Trophoblast cell (in vitro differentiated cells and primary cell): Measurements from ENCODE around the gene DNAAF9.

Experiments
- DNase-seq, 2 donors: peaks; one replicate each; pipeline ENCODE4 v3.0.0-alpha.2; 2016
- H2AFZ ChIP-seq: 2 replicates; pipeline ENCODE4 v1.6.1; 2013; ENCODE audit warnings: low read length, moderate library complexity, mild to moderate bottlenecking; ENCODE audit not compliant: insufficient read depth, poor library complexity
- H2AK5ac ChIP-seq: 2 replicates; pipeline ENCODE4 v1.6.1; 2013; ENCODE audit warnings: mild to moderate bottlenecking, low read length
- H2BK120ac ChIP-seq: 2 replicates; pipeline ENCODE4 v1.6.1; 2013; ENCODE audit warnings: low read length, mild to moderate bottlenecking, moderate library complexity; ENCODE audit not compliant: insufficient read depth, poor library complexity
- H2BK12ac ChIP-seq: 2 replicates; pipeline ENCODE4 v1.6.1; 2013; ENCODE audit warnings: mild to moderate bottlenecking, low read length, moderate library complexity
- H2BK5ac ChIP-seq: 2 replicates; pipeline ENCODE4 v1.6.1; 2013; ENCODE audit warnings: low read length, low read depth, moderate library complexity, mild to moderate bottlenecking; ENCODE audit not compliant: poor library complexity
- H3K14ac ChIP-seq: 2 replicates; pipeline ENCODE4 v1.6.1; 2013; ENCODE audit warnings: mild to moderate bottlenecking, low read length
- H3K18ac ChIP-seq: 2 replicates; pipeline ENCODE4 v1.6.1; 2013; ENCODE audit warnings: mild to moderate bottlenecking, low read length
- H3K23ac ChIP-seq: 2 replicates; pipeline ENCODE4 v1.6.1; 2013; ENCODE audit warnings: low read length
- H3K27ac ChIP-seq: 2 replicates; pipeline ENCODE4 v1.5.1; 2013; ENCODE audit warnings: low read depth, mild to moderate bottlenecking, inconsistent platforms, low read length, moderate library complexity
- H3K27me3 ChIP-seq: 2 replicates; pipeline ENCODE4 v1.6.1; 2013; ENCODE audit warnings: inconsistent platforms, mild to moderate bottlenecking, low read length, moderate library complexity; ENCODE audit not compliant: insufficient read depth
- H3K36me3 ChIP-seq, 2 experiments: 1 replicate in 1 of 2; 2 replicates in 1 of 2; pipeline ENCODE4 v1.6.1; 2013; ENCODE audit warnings: low read length in 2 of 2, mild to moderate bottlenecking in 2 of 2, moderate library complexity in 1 of 2; ENCODE audit not compliant: insufficient read depth in 2 of 2, control insufficient read depth in 1 of 2
- H3K4ac ChIP-seq: 2 replicates; pipeline ENCODE4 v1.6.1; 2013; ENCODE audit warnings: low read depth, mild to moderate bottlenecking, low read length, moderate library complexity
- H3K4me1 ChIP-seq, 2 experiments: 1 replicate in 1 of 2; 2 replicates in 1 of 2; pipeline ENCODE4 v1.6.1; 2013; ENCODE audit warnings: low read length in 2 of 2, mild to moderate bottlenecking in 2 of 2, moderate library complexity in 1 of 2; ENCODE audit not compliant: insufficient read depth in 2 of 2, control insufficient read depth in 1 of 2
- H3K4me2 ChIP-seq: 2 replicates; pipeline ENCODE4 v1.6.1; 2013; ENCODE audit warnings: inconsistent platforms, mild to moderate bottlenecking, low read length, moderate library complexity
- H3K4me3 ChIP-seq: 2 replicates; pipeline ENCODE4 v1.5.1; 2013; ENCODE audit warnings: mild to moderate bottlenecking, low read depth, low read length, inconsistent platforms
- H3K79me1 ChIP-seq: one replicate; pipeline ENCODE4 v1.6.1; 2013; ENCODE audit warnings: low read length
- H3K79me2 ChIP-seq: 2 replicates; pipeline ENCODE4 v1.6.1; 2013; ENCODE audit warnings: low read length, mild to moderate bottlenecking; ENCODE audit not compliant: control insufficient read depth, insufficient read depth, poor library complexity
- H3K9ac ChIP-seq: 2 replicates; pipeline ENCODE4 v1.6.1; 2013; ENCODE audit warnings: mild to moderate bottlenecking, low read length
- H3K9me3 ChIP-seq: 2 replicates; pipeline ENCODE4 v1.6.1; 2013; ENCODE audit warnings: low read depth, mild to moderate bottlenecking, control low read depth, inconsistent platforms, low read length; ENCODE audit not compliant: insufficient read depth
- H4K12ac ChIP-seq: 2 replicates; pipeline ENCODE4 v1.6.1; 2013; ENCODE audit warnings: low read depth, mild to moderate bottlenecking, low read length, moderate library complexity
- H4K8ac ChIP-seq: 2 replicates; pipeline ENCODE4 v1.6.1; 2013; ENCODE audit warnings: low read depth, mild to moderate bottlenecking, low read length, moderate library complexity
- H4K91ac ChIP-seq: one replicate; pipeline ENCODE4 v1.6.1; 2013; ENCODE audit warnings: low read depth, mild to moderate bottlenecking, low read length, moderate library complexity
- WGBS: extraction: QIAGEN DNeasy Blood & Tissue Kit; methylation state at CpG from one replicate; pipeline ENCODE4 v1.1.7; 2013; ENCODE audit warnings: missing lambda C conversion rate; ENCODE audit not compliant: insufficient read length, insufficient coverage; ENCODE audit errors: extremely low coverage; 5-methylcytosine and 5-hydroxymethylcytosine counted together

DNAAF9 gene

DNA sequence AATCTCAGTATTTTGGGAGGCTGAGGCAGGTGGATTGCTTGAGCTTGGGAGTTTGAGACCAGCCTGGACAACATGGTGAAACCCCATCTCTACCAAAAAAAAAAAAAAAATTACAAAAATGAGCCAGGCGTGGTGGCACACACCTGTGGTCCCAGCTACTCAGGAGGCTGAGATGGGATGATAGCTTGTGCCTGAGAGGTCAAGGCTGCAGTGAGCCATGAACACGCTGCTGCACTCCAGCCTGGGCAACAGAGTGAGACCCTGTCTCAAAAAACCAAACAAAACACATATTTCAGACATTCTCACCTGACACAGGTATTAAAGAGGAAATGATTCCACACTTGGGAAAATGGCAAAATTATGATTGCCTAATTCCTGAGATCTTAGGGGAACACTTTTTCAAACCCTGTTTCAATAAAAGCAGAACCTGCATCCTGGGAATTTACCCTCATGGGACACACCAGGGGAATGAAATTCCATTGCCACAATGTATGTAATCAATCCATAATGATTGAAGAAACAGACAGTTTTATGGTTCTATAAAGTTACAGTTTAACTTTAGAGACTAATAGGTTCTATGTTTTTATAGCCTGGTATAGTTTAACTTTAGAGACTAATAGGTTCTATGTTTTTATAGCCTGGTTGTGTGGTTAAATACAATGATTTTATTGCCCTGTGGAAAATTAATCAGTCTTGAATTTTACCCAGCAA is 29.6 kb upstream of the DNAAF9 start:
- Histone ChIP-seq H2BK5ac (no peak overlapping the region), H3K9me3 (no peaks in the 10 kb centered on the region), H4K8ac (no peak overlapping the region), H2BK12ac (no peak overlapping the region), H4K91ac (no peak overlapping the region), H3K27me3 (no peaks in the 10 kb centered on the region), H2BK120ac (no peak overlapping the region), H3K79me2 (no peaks in the 10 kb centered on the region), H3K4me3 (no peak overlapping the region), H3K27ac (no peak overlapping the region), H3K14ac (no peak overlapping the region), H3K4me1 (no peaks in the 10 kb centered on the region), H3K9ac (no peak overlapping the region), H3K4me2 (no peak overlapping the region), H3K36me3 (no peaks in the 10 kb centered on the region), H2AFZ (no peak overlapping the region), H3K79me1 (no peaks in the 10 kb centered on the region), H3K4ac (no peak overlapping the region), H4K12ac (no peak overlapping the region), H3K23ac (no peak overlapping the region), H3K18ac (no peak overlapping the region), H2AK5ac (no peak overlapping the region)
- no CpG with 5 or more reads among the region's 2 CpGs for WGBS
- no peak for DNase-seq

DNA sequence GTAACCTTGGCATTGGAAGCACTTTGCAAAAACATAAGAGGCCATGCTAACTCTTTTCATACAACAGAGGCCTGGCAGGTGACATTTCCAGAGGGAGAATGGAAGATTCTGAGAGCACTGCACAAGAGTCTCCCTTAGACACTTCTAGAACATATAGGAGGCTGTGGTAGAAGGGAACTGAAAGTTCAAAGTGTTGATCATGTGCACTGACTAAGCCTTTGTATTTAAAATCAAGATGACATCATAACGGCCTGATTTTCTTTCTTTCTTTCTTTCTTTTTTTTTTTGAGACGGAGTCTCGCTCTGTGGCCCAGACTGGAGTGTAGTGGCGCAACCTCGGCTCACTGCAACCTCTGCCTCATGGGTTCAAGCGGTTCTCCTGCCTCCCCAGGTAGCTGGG is 26.8 kb upstream of the DNAAF9 start:
- Histone ChIP-seq H3K14ac (no peak overlapping the region), H3K23ac (no peak overlapping the region), H4K8ac (no peak overlapping the region)

DNA sequence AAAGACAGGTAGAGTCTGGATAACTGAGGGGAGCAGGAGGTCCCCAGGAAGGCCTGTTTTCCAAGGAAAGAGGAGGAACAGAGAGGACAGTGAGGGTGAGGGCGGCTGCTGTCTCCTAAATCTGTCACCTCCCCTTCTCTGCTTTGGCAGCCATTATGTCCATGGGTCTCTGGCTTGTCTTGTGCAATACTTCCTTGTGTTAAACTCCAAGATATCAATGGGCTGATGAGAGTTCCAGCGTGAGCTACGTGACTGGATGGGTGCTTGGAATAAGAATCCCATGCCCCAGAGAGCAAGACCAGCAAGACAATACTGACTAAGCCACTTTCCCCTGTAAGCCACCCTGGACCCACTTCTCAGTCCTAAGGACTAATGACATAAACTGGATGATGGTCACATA is 26.3 kb upstream of the DNAAF9 start:
- Histone ChIP-seq H2BK120ac (no peak overlapping the region), H3K27me3 (no peaks in the 10 kb centered on the region), H3K4ac (no peak overlapping the region), H3K4me1 (no peaks in the 10 kb centered on the region), H2BK12ac (no peak overlapping the region), H4K12ac (no peak overlapping the region), H4K8ac (no peak overlapping the region), H3K9ac (no peak overlapping the region), H3K14ac (no peak overlapping the region), H3K18ac (no peak overlapping the region), H3K23ac (no peak overlapping the region), H2AK5ac (no peak overlapping the region), H3K79me1 (no peaks in the 10 kb centered on the region), H3K27ac (no peak overlapping the region), H2BK5ac (no peak overlapping the region), H3K36me3 (no peaks in the 10 kb centered on the region), H3K4me3 (no peak overlapping the region), H3K9me3 (no peaks in the 10 kb centered on the region), H2AFZ (no peak overlapping the region), H3K79me2 (no peaks in the 10 kb centered on the region), H3K4me2 (no peak overlapping the region), H4K91ac (no peak overlapping the region)
- no peak for DNase-seq
- WGBS, result no CpG with 5 or more reads among the region's 3 CpGs

More for the DNA sequence above, 26.8 kb upstream of the DNAAF9 start:
- H3K9me3 ChIP-seq, result no peaks in the 10 kb centered on the region
- no peaks in the 10 kb centered on the region for H3K79me1 ChIP-seq
- no peak overlapping the region for H3K4me3 ChIP-seq
- no peak overlapping the region for H2BK12ac ChIP-seq
- H2AFZ ChIP-seq, result no peak overlapping the region
- H3K4me1 ChIP-seq, result no peaks in the 10 kb centered on the region
- H3K9ac ChIP-seq, result no peak overlapping the region
- DNase-seq, result no peak
- no peak overlapping the region for H4K12ac ChIP-seq
- H4K91ac ChIP-seq, result no peak overlapping the region
- H3K36me3 ChIP-seq, result no peaks in the 10 kb centered on the region
- H3K27me3 ChIP-seq, result no peaks in the 10 kb centered on the region
- no peak overlapping the region for H3K18ac ChIP-seq
- no peak overlapping the region for H2AK5ac ChIP-seq
- H3K4me2 ChIP-seq, result no peak overlapping the region
- no peak overlapping the region for H2BK5ac ChIP-seq
- no peak overlapping the region for H3K27ac ChIP-seq
- no peaks in the 10 kb centered on the region for H3K79me2 ChIP-seq
- WGBS, result no CpG with 5 or more reads among the region's 6 CpGs
- H3K4ac ChIP-seq, result no peak overlapping the region
- H2BK120ac ChIP-seq, result no peak overlapping the region

DNA sequence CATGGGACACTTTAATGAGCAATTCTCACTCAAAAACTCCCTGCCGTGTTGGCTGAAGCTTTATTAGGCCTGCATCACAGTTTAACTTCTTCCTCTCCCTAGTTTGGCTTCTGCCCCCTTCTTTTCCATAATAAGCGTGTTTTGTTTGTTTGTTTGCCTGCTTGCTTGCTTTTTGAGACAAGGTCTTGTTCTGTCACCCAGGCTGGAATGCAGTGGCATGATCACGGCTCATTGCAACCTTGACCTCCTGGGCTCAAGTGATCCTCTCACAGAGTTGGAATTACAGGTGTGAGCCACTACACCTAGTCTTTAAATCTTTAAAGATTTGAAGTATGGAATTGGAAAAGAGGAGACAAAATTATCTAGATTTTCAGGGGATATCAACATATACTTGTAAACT is 25.4 kb upstream of the DNAAF9 start:
- H3K4me3 ChIP-seq, result no peak overlapping the region
- H3K23ac ChIP-seq, result no peak overlapping the region
- no peak overlapping the region for H3K14ac ChIP-seq
- H3K27me3 ChIP-seq, result no peaks in the 10 kb centered on the region
- no peaks in the 10 kb centered on the region for H3K9me3 ChIP-seq
- no peak overlapping the region for H3K4ac ChIP-seq
- no peak overlapping the region for H2BK5ac ChIP-seq
- no peak overlapping the region for H2AK5ac ChIP-seq
- no peaks in the 10 kb centered on the region for H3K79me2 ChIP-seq
- no peaks in the 10 kb centered on the region for H3K4me1 ChIP-seq
- no peak overlapping the region for H2BK120ac ChIP-seq
- H3K36me3 ChIP-seq, result no peaks in the 10 kb centered on the region
- no peak overlapping the region for H2AFZ ChIP-seq
- H3K4me2 ChIP-seq, result no peak overlapping the region
- H3K9ac ChIP-seq, result no peak overlapping the region
- no peak for DNase-seq
- H3K18ac ChIP-seq, result no peak overlapping the region
- no peak overlapping the region for H4K91ac ChIP-seq
- WGBS, result no CpG with 5 or more reads among the region's 3 CpGs
- no peak overlapping the region for H3K27ac ChIP-seq
- no peak overlapping the region for H4K12ac ChIP-seq
- H2BK12ac ChIP-seq, result no peak overlapping the region
- no peaks in the 10 kb centered on the region for H3K79me1 ChIP-seq
- no peak overlapping the region for H4K8ac ChIP-seq
